WI38 (cell line): ENCODE data around the gene CTBP2.
"Not testable (repeated sequence)": the region's sequence is repeated elsewhere in the genome, so short reads cannot be mapped to it uniquely, and the experiment has no call there.

ENCODE experiments used
- H3K4me3 ChIP-seq: 2 replicates; pipeline ENCODE4 v1.5.1; 2011; ENCODE audit warnings: low read depth, mild to moderate bottlenecking, control low read depth, low read length
- CTCF ChIP-seq: IDR thresholded peaks from 2 replicates; pipeline ENCODE4 v1.5.1; 2012; ENCODE audit warnings: low read depth, mild to moderate bottlenecking, control low read depth, low read length

CTBP2 gene

GRCh38 chr10:125060482-125060825 lies 99.9 kb downstream of the CTBP2 start:
- H3K4me3 ChIP-seq = no peak overlapping the region
- no peak for TF ChIP-seq CTCF

- TF ChIP-seq CTCF = no peak
- H3K4me3 ChIP-seq = no peak overlapping the region
These were observed 100.3 kb downstream of the CTBP2 start for GRCh38 chr10:125060026-125060425.

GRCh38 chr10:125059348-125059747 lies 101.0 kb downstream of the CTBP2 start:
- not testable (repeated sequence) for H3K4me3 ChIP-seq

- TF ChIP-seq CTCF = no peak
- peak overlapping the region; percentile 24; the same call in 1 of the 2 replicates for H3K4me3 ChIP-seq
These were observed 103.0 kb downstream of the CTBP2 start for GRCh38 chr10:125057158-125058001.

- H3K4me3 ChIP-seq = peak overlapping the region; percentile 24
- TF ChIP-seq CTCF = no peak
These were observed 103.9 kb downstream of the CTBP2 start for GRCh38 chr10:125056161-125057132.

GRCh38 chr10:125055446-125055845 lies 104.9 kb downstream of the CTBP2 start:
- no peak overlapping the region for H3K4me3 ChIP-seq
- TF ChIP-seq CTCF = no peak

GRCh38 chr10:125054669-125055268 lies 105.6 kb downstream of the CTBP2 start:
- H3K4me3 ChIP-seq = no peak overlapping the region
- no peak for TF ChIP-seq CTCF
